ENCODE measurements around the gene CLTA.

DNA sequence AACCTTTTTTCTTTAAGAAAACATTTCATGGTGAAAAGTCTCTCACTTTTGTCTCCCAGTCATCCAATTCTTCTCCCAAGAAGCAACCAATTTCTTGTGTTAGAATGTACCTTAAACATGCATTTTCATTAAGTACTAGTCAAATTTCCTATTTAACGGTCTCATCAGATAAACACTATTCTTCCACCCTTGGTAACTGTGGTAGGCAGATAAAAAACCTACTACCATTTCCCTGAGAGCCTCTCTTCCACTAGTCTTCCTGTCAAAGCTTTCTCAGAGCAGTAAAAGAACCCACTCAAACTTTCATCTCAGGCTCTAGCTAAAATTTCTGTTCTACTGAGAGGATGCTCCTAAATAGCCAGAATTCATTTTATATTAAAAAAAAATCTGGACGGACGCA is 56.6 kb downstream of the CLTA start:
- TF ChIP-seq EZH2 (IDR thresholded peaks at IDR 0.05; ENCODE audit: borderline replicate concordance, low read length), result no peak
- no peak for TF ChIP-seq CTCF (conservative IDR thresholded peaks at IDR 0.05 in 1 of 2, IDR thresholded peaks at IDR 0.05 in 1 of 2; ENCODE audit: extremely low read depth in 1 of 2, insufficient read depth in 1 of 2, low read depth in 1 of 2, low read length in 2 of 2)

Data from mammary epithelial cell (primary cell).